ENCODE results near the gene RPTOR.

RPTOR gene

GRCh38 chr17:80829166-80829813 lies 284.7 kb downstream of the RPTOR start:
- peaks cover 43% of the 10 kb centered on the region for H3K4me1 Mint-ChIP-seq
- peak overlapping the region; percentile 8 for H3K27ac Mint-ChIP-seq
- no peaks in the 10 kb centered on the region for H3K9me3 Mint-ChIP-seq
- H3K27me3 Mint-ChIP-seq, result no peaks in the 10 kb centered on the region
- peaks cover 6% of the 10 kb centered on the region for H3K36me3 Mint-ChIP-seq
- H3K4me3 Mint-ChIP-seq, result no peak overlapping the region

GRCh38 chr17:80830020-80830780 lies 285.6 kb downstream of the RPTOR start:
- H3K36me3 Mint-ChIP-seq, result peaks cover 8% of the 10 kb centered on the region
- H3K27ac Mint-ChIP-seq, result peak overlapping the region; percentile 77
- peaks cover 49% of the 10 kb centered on the region for H3K4me1 Mint-ChIP-seq
- no peaks in the 10 kb centered on the region for H3K9me3 Mint-ChIP-seq
- H3K4me3 Mint-ChIP-seq, result no peak overlapping the region
- no peaks in the 10 kb centered on the region for H3K27me3 Mint-ChIP-seq

GRCh38 chr17:80831491-80831890 lies 286.9 kb downstream of the RPTOR start:
- Mint-ChIP-seq H3K36me3 (peaks cover 8% of the 10 kb centered on the region), H3K4me3 (peak overlapping the region; percentile 80), H3K9me3 (no peaks in the 10 kb centered on the region), H3K27me3 (no peaks in the 10 kb centered on the region), H3K4me1 (peaks cover 54% of the 10 kb centered on the region), H3K27ac (peak overlapping the region; percentile 99)

GRCh38 chr17:80832266-80832676 lies 287.6 kb downstream of the RPTOR start:
- peaks cover 10% of the 10 kb centered on the region for H3K36me3 Mint-ChIP-seq
- H3K27me3 Mint-ChIP-seq, result no peaks in the 10 kb centered on the region
- peak overlapping the region; percentile 80 for H3K4me3 Mint-ChIP-seq
- H3K4me1 Mint-ChIP-seq, result peaks cover 54% of the 10 kb centered on the region
- H3K27ac Mint-ChIP-seq, result peak overlapping the region; percentile 99
- no peaks in the 10 kb centered on the region for H3K9me3 Mint-ChIP-seq

- Mint-ChIP-seq H3K27me3 (no peaks in the 10 kb centered on the region), H3K4me1 (peaks cover 54% of the 10 kb centered on the region), H3K36me3 (peaks cover 10% of the 10 kb centered on the region), H3K27ac (peak overlapping the region; percentile 99), H3K4me3 (peak overlapping the region; percentile 80), H3K9me3 (no peaks in the 10 kb centered on the region)
Observed at GRCh38 chr17:80832888-80833583, 288.4 kb downstream of the RPTOR start.

- peak overlapping the region; percentile 54 for H3K4me3 Mint-ChIP-seq
- H3K27ac Mint-ChIP-seq, result peak overlapping the region; percentile 97
- H3K4me1 Mint-ChIP-seq, result peaks cover 59% of the 10 kb centered on the region
- H3K27me3 Mint-ChIP-seq, result no peaks in the 10 kb centered on the region
- peaks cover 8% of the 10 kb centered on the region for H3K36me3 Mint-ChIP-seq
- H3K9me3 Mint-ChIP-seq, result no peaks in the 10 kb centered on the region
Observed at GRCh38 chr17:80833952-80834892, 289.6 kb downstream of the RPTOR start.

GRCh38 chr17:80834893-80835275 lies 290.2 kb downstream of the RPTOR start:
- no peaks in the 10 kb centered on the region for H3K27me3 Mint-ChIP-seq
- H3K36me3 Mint-ChIP-seq, result peaks cover 5% of the 10 kb centered on the region
- peaks cover 55% of the 10 kb centered on the region for H3K4me1 Mint-ChIP-seq
- H3K4me3 Mint-ChIP-seq, result no peak overlapping the region
- H3K27ac Mint-ChIP-seq, result peak overlapping the region; percentile 97
- H3K9me3 Mint-ChIP-seq, result no peaks in the 10 kb centered on the region

GRCh38 chr17:80835816-80836657 lies 291.4 kb downstream of the RPTOR start:
- Mint-ChIP-seq H3K36me3 (peaks cover 5% of the 10 kb centered on the region), H3K27ac (peak overlapping the region; percentile 97), H3K27me3 (no peaks in the 10 kb centered on the region), H3K9me3 (no peaks in the 10 kb centered on the region), H3K4me1 (peaks cover 47% of the 10 kb centered on the region), H3K4me3 (no peak overlapping the region)

- Mint-ChIP-seq H3K4me1 (peaks cover 42% of the 10 kb centered on the region), H3K27ac (peak overlapping the region; percentile 87), H3K27me3 (no peaks in the 10 kb centered on the region), H3K9me3 (no peaks in the 10 kb centered on the region), H3K4me3 (no peak overlapping the region), H3K36me3 (peaks cover 5% of the 10 kb centered on the region)
Observed at GRCh38 chr17:80836658-80836965, 292.0 kb downstream of the RPTOR start.

- no peak overlapping the region for H3K4me3 Mint-ChIP-seq
- H3K27me3 Mint-ChIP-seq, result no peaks in the 10 kb centered on the region
- H3K4me1 Mint-ChIP-seq, result peaks cover 37% of the 10 kb centered on the region
- H3K9me3 Mint-ChIP-seq, result no peaks in the 10 kb centered on the region
- peak overlapping the region; percentile 55 for H3K27ac Mint-ChIP-seq
- H3K36me3 Mint-ChIP-seq, result peaks cover 5% of the 10 kb centered on the region
Observed at GRCh38 chr17:80836971-80837481, 292.4 kb downstream of the RPTOR start.

GRCh38 chr17:80837711-80838110 lies 293.1 kb downstream of the RPTOR start:
- Mint-ChIP-seq H3K36me3 (peaks cover 5% of the 10 kb centered on the region), H3K9me3 (no peaks in the 10 kb centered on the region), H3K27me3 (no peaks in the 10 kb centered on the region), H3K27ac (no peak overlapping the region), H3K4me3 (no peak overlapping the region), H3K4me1 (peaks cover 31% of the 10 kb centered on the region)

- H3K27ac Mint-ChIP-seq, result peak overlapping the region; percentile 68
Observed at GRCh38 chr17:80838311-80839025, 293.8 kb downstream of the RPTOR start.

GRCh38 chr17:80839026-80839345 lies 294.3 kb downstream of the RPTOR start:
- H3K9me3 Mint-ChIP-seq, result no peaks in the 10 kb centered on the region

More at GRCh38 chr17:80838311-80839025, 293.8 kb downstream of the RPTOR start:
- Mint-ChIP-seq H3K9me3 (no peaks in the 10 kb centered on the region), H3K36me3 (peaks cover 5% of the 10 kb centered on the region), H3K4me3 (no peak overlapping the region), H3K4me1 (peaks cover 23% of the 10 kb centered on the region), H3K27me3 (no peaks in the 10 kb centered on the region)

GRCh38 chr17:80839511-80839941 lies 294.9 kb downstream of the RPTOR start:
- peaks cover 16% of the 10 kb centered on the region for H3K4me1 Mint-ChIP-seq
- H3K9me3 Mint-ChIP-seq, result no peaks in the 10 kb centered on the region
- no peak overlapping the region for H3K27ac Mint-ChIP-seq
- peaks cover 5% of the 10 kb centered on the region for H3K36me3 Mint-ChIP-seq
- H3K4me3 Mint-ChIP-seq, result no peak overlapping the region
- no peaks in the 10 kb centered on the region for H3K27me3 Mint-ChIP-seq

More at GRCh38 chr17:80839026-80839345, 294.3 kb downstream of the RPTOR start:
- Mint-ChIP-seq H3K4me1 (peaks cover 20% of the 10 kb centered on the region), H3K27me3 (no peaks in the 10 kb centered on the region), H3K4me3 (no peak overlapping the region), H3K36me3 (peaks cover 5% of the 10 kb centered on the region), H3K27ac (peak overlapping the region; percentile 41)
